D721Med (cell line): ENCODE data around the gene ZFR.

Experiments used
- DNase-seq: peaks from one replicate; pipeline ENCODE4 v3.0.0; 2011; ENCODE audit warnings: low spot score; ENCODE audit not compliant: insufficient read length
- FAIRE-seq: peaks from 2 replicates; lab custom pipeline; 2011; peaks lifted over from hg19 to GRCh38; lab: Jason Lieb, UNC
- TF ChIP-seq, protein P1 (sequence below): IDR thresholded peaks from 2 replicates; pipeline ENCODE4 v1.5.1; 2012; ENCODE audit warnings: mild to moderate bottlenecking, control low read depth; ENCODE audit not compliant: insufficient read depth; ENCODE audit errors: missing control alignments

The ZFR gene

DNA sequence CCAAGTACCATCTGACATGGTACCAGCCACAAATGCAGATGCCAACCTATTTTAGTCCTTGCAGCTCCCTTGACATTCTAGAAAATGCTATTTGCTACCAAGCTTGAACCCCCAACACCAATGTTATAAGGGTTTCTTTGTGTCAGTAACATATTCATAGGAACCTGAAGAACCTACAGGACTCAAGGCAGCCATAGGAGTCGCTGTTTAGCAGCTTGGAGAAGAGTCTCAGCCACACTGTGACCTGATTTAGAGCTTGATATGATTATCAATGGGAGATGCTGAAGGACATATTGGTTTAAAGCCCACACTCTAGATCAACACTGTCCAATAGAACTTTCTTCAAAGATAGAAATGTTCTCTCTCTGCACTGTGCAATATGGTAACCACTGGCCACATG, 6.4 kb upstream of the ZFR start:
- FAIRE-seq: no peak
- DNase-seq: no peak
- TF ChIP-seq, protein P1, sequence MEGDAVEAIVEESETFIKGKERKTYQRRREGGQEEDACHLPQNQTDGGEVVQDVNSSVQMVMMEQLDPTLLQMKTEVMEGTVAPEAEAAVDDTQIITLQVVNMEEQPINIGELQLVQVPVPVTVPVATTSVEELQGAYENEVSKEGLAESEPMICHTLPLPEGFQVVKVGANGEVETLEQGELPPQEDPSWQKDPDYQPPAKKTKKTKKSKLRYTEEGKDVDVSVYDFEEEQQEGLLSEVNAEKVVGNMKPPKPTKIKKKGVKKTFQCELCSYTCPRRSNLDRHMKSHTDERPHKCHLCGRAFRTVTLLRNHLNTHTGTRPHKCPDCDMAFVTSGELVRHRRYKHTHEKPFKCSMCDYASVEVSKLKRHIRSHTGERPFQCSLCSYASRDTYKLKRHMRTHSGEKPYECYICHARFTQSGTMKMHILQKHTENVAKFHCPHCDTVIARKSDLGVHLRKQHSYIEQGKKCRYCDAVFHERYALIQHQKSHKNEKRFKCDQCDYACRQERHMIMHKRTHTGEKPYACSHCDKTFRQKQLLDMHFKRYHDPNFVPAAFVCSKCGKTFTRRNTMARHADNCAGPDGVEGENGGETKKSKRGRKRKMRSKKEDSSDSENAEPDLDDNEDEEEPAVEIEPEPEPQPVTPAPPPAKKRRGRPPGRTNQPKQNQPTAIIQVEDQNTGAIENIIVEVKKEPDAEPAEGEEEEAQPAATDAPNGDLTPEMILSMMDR: no peak

DNA sequence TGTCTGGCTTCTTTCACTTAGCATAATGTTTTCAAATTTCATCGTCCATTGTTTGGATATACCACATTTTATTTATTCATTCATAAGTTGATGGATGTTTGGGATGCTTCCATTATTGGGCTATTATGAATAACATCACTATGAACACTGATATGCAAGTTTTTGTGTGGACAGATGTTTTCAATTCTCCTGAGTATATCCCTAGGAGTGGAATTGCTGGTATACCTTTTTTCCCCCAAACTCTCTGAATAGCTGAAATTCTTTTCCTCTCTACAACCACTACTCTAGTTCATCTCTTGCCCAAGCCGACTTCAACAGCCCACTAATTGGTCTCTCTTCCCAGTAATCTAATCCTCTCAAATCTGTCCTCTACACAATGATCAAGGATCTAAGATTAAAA, 4.7 kb upstream of the ZFR start:
- DNase-seq (no peak), FAIRE-seq (no peak)
- TF ChIP-seq, protein P1: no peak

DNA sequence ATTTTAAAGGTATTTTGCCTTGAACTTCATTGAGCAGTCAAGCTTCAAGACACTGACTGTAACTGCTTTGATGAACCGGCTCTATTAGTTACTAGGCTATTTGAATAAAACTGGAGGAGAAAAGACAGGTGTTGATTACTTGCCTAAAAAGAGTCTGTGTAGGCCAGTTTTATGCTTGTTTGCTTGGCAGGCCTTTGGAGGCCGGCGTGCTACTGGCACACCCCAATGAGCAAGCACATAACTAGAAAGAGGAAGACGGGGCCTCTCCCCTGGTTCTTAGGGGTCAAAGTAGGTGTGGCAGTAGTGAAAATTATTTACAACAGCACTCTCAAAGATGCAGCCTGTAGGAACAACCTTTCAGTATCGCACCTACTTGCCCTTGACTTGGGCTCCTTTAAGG, 2.1 kb upstream of the ZFR start:
- FAIRE-seq: no peak
- no peak for DNase-seq
- TF ChIP-seq, protein P1: no peak

DNA sequence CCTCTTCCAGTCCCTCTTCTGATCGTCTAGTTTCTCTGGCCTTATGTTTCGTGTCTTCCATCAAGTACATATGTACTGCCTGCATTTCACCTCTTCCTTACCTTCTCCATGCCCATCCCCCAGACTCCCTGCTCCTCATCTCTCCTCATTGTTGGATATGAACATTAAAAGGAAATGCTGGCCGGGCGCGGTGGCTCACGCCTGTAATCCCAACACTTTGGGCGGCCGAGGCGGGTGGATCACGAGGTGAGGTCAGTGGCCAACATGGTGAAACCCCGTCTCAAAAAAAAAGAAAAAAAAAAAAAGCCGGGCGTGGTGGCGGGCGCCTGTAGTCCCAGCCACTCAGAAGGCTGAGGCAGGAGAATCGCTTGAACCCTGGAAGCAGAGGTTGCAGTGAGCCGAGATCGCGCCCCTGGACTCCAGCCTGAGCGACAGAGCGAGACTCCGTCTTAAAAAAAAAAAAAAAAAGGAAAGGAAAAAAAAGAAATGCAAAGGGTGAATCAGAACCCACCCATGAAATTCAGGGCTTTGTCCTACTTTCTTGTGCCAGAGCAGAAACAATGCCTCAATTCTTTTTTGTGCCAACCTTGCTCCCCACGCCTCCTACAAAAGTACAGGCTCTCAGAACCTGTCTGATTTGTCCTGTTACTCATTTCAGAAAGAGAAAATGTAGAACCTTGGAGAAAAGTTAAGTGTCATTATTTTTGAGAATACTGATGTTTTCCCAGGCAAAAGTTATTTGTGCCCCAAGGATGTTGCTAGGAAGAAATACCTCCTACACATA, 1.5 kb upstream of the ZFR start:
- FAIRE-seq (no peak), DNase-seq (no peak)
- TF ChIP-seq, protein P1: no peak

DNA sequence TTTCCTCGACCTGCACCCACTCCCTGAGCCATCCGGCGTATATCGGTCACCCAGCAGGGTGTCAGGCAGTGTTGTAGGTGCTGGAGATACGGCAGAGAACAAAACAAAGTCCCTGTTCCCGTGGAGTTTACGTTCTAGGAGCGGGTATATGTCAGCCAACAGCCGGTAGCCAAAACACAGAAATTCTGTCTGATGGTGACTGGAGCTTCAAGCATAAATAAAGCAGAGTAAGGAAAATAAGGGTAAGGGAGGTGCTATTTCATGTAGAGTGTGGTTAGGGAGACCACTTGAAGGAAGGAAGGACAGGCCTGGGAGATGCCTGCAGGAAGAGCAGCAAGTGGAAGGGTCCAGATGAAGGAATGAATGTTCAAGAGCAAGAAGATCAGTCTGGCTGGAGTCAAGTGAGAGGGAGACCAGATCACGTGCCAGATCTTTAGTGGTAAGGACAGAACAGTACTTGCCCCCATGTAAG, 783 bp upstream of the ZFR start:
- no peak for DNase-seq
- TF ChIP-seq, protein P1: no peak
- FAIRE-seq: no peak

DNA sequence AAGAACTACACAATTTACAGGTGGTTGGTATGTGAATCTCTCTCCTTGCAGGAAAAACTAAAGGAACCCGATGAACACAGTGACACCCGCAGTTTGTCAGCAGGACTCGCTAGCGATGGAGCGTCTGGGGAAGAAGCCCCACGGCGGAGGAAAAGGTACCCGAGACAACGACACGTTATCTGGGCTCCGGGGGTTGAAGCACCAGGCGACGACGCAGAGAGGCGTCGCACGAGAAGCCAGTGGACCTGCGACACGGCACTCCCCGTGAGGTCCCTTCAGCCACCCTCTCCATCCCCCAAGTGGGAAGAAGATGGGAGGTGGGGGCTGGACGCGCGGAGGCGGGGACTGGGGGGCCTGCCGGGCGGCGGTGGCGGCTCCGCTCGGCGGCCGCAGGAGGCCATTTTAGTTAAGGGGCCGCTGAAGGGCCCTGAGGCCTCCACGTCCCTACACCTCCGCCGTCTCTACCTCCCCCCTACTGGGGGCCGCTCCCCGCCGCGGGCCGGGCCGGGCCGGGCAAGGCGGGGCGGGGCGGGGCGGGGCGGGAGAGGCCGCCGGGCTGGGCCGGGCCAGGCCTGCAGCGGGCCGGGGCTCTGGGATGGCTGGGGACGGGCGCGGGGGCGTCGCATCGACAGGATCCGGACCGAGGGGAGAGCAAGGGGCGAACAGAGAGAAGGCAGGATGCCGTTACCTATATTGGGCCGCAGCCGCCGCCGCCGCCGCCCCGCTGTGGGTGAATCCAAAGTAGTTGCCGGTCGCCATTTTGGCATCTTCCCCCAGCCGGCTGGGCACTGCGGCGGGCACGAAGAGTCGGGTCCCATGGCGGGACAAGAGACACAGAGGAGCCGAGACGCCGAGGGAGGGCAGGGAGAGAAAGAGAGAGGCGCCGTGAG, 754 bp downstream of the ZFR start:
- TF ChIP-seq, protein P1: no peak
- no peak for FAIRE-seq
- no peak for DNase-seq

DNA sequence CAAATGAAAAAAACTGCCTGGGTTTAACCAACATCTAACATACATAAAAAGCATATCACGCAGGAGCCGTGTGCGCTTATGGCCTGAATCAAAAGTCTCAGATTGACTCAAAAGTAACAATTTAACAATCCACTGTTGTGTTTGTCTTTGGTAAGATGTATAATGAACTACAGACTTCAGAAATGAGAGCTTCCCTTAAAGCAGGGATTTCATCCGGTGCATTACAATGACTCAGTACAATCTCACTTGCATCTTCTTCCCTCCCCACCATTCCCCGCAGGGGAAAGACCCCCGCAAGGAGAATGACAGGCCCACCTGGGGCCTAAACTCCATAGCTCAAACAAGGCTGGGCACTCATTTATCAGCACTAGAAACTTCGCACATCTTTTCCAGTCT, 1.4 kb downstream of the ZFR start:
- DNase-seq (no peak), FAIRE-seq (no peak)
- TF ChIP-seq, protein P1: no peak
